ENCODE measurements around the gene BAG3.
A peak's percentile ranks its signal among the peaks of the same experiment; 100 is the strongest.

Gene BAG3

GRCh38 chr10:119663866-119664698 lies 12.9 kb downstream of the BAG3 start:
- no peak overlapping the region for H3K4me3 ChIP-seq (ENCODE audit: low read depth, low read length)
- peaks cover 0 to 22% of the 10 kb centered on the region in 2 experiments; a peak in 1 of 3 replicates for H3K36me3 ChIP-seq (ENCODE audit: control insufficient read depth in 2 of 2, insufficient read depth in 1 of 2, low read length in 2 of 2)
- ChIA-PET POLR2A (interaction anchor here (0.6 to 1.7 kb wide), 3 partner anchors 10 to 79 kb away, joined by 3 to 9 read pairs (median 6); partner anchors contain the start of gene BAG3), CTCF (interaction anchor here (0.7 to 1.6 kb wide), 3 partner anchors 55 to 1071 kb away, joined by 3 to 6 read pairs (median 4); no protein-coding TSS in a partner anchor)
- no peak overlapping the region for H3K27ac ChIP-seq (ENCODE audit: extremely low read depth, low read depth, low read length)
- no peaks in the 10 kb centered on the region for H3K9me3 ChIP-seq (ENCODE audit: control insufficient read depth, insufficient read depth, low read depth, low read length)
- peaks cover 17% of the 10 kb centered on the region for H3K4me1 ChIP-seq (ENCODE audit: control insufficient read depth, insufficient read depth, low read length)
- TF ChIP-seq, protein P1, sequence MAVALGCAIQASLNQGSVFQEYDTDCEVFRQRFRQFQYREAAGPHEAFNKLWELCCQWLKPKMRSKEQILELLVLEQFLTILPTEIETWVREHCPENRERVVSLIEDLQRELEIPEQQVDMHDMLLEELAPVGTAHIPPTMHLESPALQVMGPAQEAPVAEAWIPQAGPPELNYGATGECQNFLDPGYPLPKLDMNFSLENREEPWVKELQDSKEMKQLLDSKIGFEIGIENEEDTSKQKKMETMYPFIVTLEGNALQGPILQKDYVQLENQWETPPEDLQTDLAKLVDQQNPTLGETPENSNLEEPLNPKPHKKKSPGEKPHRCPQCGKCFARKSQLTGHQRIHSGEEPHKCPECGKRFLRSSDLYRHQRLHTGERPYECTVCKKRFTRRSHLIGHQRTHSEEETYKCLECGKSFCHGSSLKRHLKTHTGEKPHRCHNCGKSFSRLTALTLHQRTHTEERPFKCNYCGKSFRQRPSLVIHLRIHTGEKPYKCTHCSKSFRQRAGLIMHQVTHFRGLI (tag by site-specific recombination; IDR thresholded peaks at IDR 0.05), result 0 out of 2 replicates have a peak, but pooled peaks have one; percentile 31
- TF ChIP-seq ZNF354C (tag by site-specific recombination; IDR thresholded peaks at IDR 0.05; ENCODE audit: borderline replicate concordance, low read depth) (no peak), ZNF174 (tag by site-specific recombination; IDR thresholded peaks at IDR 0.05) (no peak), ZNF114 (tag by site-specific recombination; IDR thresholded peaks at IDR 0.05) (no peak), TRIM28 (IDR thresholded peaks at IDR 0.05; ENCODE audit: borderline replicate concordance, low read length) (peak; percentile 64; the same call in 1 of the 2 replicates), YY2 (tag by site-specific recombination; IDR thresholded peaks at IDR 0.05) (no peak), ZNF211 (tag by site-specific recombination; IDR thresholded peaks at IDR 0.05; ENCODE audit: low read depth) (no peak), ZNF157 (tag by site-specific recombination; IDR thresholded peaks at IDR 0.05) (no peak), ZNF629 (tag by site-specific recombination; IDR thresholded peaks at IDR 0.05) (no peak), ZNF660 (tag by site-specific recombination; IDR thresholded peaks at IDR 0.05) (no peak), ZBTB1 (tag by site-specific recombination; IDR thresholded peaks at IDR 0.05) (no peak), ZNF558 (tag by site-specific recombination; IDR thresholded peaks at IDR 0.05) (no peak), ZNF600 (tag by site-specific recombination; IDR thresholded peaks at IDR 0.05) (peak; percentile 81), KLF9 (tag by site-specific recombination; IDR thresholded peaks at IDR 0.05; ENCODE audit: low read depth) (no peak), ZNF23 (tag by site-specific recombination; IDR thresholded peaks at IDR 0.05; ENCODE audit: borderline replicate concordance) (no peak), ZNF341 (tag by site-specific recombination; IDR thresholded peaks at IDR 0.05; ENCODE audit: low read depth) (no peak), ZFP3 (tag by site-specific recombination; IDR thresholded peaks at IDR 0.05; ENCODE audit: low read depth) (no peak), ZNF707 (tag by site-specific recombination; IDR thresholded peaks at IDR 0.05) (no peak), ZNF555 (tag by site-specific recombination; conservative IDR thresholded peaks at IDR 0.05) (no peak), ZNF596 (tag by site-specific recombination; IDR thresholded peaks at IDR 0.05) (no peak), ZNF548 (tag by site-specific recombination; IDR thresholded peaks at IDR 0.05) (no peak), ZNF239 (tag by site-specific recombination; IDR thresholded peaks at IDR 0.05) (no peak), ZNF37A (tag by site-specific recombination; IDR thresholded peaks at IDR 0.05) (no peak), ZNF585B (tag by site-specific recombination; IDR thresholded peaks at IDR 0.05) (no peak), ZNF571 (tag by site-specific recombination; IDR thresholded peaks at IDR 0.05) (no peak), ZXDB (tag by site-specific recombination; IDR thresholded peaks at IDR 0.05) (no peak), ZNF561 (tag by site-specific recombination; IDR thresholded peaks at IDR 0.05; ENCODE audit: borderline replicate concordance) (no peak), ZNF76 (tag by site-specific recombination; IDR thresholded peaks at IDR 0.05; ENCODE audit: borderline replicate concordance, low read depth) (no peak), OSR2 (tag by site-specific recombination; IDR thresholded peaks at IDR 0.05) (peak; percentile 17; the same call in 1 of the 2 replicates)
- TF ChIP-seq, protein P2, sequence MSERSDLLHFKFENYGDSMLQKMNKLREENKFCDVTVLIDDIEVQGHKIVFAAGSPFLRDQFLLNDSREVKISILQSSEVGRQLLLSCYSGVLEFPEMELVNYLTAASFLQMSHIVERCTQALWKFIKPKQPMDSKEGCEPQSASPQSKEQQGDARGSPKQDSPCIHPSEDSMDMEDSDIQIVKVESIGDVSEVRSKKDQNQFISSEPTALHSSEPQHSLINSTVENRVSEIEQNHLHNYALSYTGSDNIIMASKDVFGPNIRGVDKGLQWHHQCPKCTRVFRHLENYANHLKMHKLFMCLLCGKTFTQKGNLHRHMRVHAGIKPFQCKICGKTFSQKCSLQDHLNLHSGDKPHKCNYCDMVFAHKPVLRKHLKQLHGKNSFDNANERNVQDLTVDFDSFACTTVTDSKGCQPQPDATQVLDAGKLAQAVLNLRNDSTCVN (tag by site-specific recombination; optimal IDR thresholded peaks at IDR 0.05), result no peak
- TF ChIP-seq, protein P3, sequence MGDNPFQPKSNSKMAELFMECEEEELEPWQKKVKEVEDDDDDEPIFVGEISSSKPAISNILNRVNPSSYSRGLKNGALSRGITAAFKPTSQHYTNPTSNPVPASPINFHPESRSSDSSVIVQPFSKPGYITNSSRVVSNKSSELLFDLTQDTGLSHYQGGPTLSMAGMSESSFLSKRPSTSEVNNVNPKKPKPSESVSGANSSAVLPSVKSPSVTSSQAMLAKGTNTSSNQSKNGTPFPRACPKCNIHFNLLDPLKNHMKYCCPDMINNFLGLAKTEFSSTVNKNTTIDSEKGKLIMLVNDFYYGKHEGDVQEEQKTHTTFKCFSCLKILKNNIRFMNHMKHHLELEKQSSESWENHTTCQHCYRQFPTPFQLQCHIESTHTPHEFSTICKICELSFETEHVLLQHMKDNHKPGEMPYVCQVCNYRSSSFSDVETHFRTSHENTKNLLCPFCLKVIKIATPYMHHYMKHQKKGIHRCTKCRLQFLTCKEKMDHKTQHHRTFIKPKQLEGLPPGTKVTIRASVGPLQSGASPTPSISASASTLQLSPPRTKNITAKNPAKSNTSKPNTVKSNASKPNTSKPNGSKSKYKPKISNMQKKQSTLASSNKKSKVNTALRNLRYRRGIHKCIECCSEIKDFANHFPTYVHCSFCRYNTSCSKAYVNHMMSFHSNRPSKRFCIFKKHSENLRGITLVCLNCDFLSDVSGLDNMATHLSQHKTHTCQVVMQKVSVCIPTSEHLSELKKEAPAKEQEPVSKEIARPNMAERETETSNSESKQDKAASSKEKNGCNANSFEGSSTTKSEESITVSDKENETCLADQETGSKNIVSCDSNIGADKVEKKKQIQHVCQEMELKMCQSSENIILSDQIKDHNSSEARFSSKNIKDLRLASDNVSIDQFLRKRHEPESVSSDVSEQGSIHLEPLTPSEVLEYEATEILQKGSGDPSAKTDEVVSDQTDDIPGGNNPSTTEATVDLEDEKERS (tag by site-specific recombination; IDR thresholded peaks at IDR 0.05), result no peak
- TF ChIP-seq, protein P4, sequence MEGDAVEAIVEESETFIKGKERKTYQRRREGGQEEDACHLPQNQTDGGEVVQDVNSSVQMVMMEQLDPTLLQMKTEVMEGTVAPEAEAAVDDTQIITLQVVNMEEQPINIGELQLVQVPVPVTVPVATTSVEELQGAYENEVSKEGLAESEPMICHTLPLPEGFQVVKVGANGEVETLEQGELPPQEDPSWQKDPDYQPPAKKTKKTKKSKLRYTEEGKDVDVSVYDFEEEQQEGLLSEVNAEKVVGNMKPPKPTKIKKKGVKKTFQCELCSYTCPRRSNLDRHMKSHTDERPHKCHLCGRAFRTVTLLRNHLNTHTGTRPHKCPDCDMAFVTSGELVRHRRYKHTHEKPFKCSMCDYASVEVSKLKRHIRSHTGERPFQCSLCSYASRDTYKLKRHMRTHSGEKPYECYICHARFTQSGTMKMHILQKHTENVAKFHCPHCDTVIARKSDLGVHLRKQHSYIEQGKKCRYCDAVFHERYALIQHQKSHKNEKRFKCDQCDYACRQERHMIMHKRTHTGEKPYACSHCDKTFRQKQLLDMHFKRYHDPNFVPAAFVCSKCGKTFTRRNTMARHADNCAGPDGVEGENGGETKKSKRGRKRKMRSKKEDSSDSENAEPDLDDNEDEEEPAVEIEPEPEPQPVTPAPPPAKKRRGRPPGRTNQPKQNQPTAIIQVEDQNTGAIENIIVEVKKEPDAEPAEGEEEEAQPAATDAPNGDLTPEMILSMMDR (tag by site-specific recombination; IDR thresholded peaks at IDR 0.05), result no peak

Data from HEK293 (cell line).